Stimulated activated CD4-positive, alpha-beta T cell treated with anti-CD3 and anti-CD28 coated beads, Interleukin-1b, Interleukin-23, amount 100 ng/mL, for 1 hour (primary cell): ENCODE data around the gene METTL21C.

ENCODE experiments used
- DNase-seq, 2 donors: peaks; one replicate each; pipeline ENCODE4 v3.0.0-alpha.2; 2020; ENCODE audit warnings: low read depth in 2 of 2

METTL21C gene

GRCh38 chr13:102697929-102698648, 3.2 kb upstream of the METTL21C start:
- DNase-seq = no peak

GRCh38 chr13:102697264-102697663, 2.4 kb upstream of the METTL21C start:
- no peak for DNase-seq

DNA sequence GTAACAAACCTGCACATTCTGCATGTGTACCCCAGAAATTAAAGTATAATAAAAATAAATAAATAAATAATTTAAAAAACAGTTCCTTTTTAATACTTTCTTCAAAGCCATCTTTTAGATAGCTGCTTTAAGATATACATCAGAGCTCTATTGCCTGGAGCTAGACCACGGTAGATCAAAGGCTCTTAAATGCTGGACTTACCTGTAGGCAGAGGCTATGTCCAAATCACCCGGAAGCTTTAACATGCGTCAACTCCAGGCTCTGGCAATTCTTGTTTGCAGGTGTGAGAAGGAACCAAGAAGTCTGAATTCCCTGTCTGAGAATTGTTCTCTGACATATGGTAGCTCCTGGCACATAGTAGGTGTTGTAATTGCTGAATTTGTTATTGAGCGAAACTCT, 1.6 kb upstream of the METTL21C start:
- no peak for DNase-seq

- no peak for DNase-seq
Observed at GRCh38 chr13:102693776-102694175, 1.1 kb downstream of the METTL21C start.

GRCh38 chr13:102693250-102693649, 1.6 kb downstream of the METTL21C start:
- DNase-seq = no peak

GRCh38 chr13:102692491-102692826, 2.4 kb downstream of the METTL21C start:
- DNase-seq = no peak

GRCh38 chr13:102690883-102691282, 4.0 kb downstream of the METTL21C start:
- no peak for DNase-seq

GRCh38 chr13:102688306-102688973, 6.4 kb downstream of the METTL21C start:
- no peak for DNase-seq

GRCh38 chr13:102687520-102687919, 7.3 kb downstream of the METTL21C start:
- no peak for DNase-seq

GRCh38 chr13:102686024-102686423, 8.8 kb downstream of the METTL21C start:
- DNase-seq = no peak

- DNase-seq = no peak
Observed at GRCh38 chr13:102683637-102684036, 11.2 kb downstream of the METTL21C start.

DNA sequence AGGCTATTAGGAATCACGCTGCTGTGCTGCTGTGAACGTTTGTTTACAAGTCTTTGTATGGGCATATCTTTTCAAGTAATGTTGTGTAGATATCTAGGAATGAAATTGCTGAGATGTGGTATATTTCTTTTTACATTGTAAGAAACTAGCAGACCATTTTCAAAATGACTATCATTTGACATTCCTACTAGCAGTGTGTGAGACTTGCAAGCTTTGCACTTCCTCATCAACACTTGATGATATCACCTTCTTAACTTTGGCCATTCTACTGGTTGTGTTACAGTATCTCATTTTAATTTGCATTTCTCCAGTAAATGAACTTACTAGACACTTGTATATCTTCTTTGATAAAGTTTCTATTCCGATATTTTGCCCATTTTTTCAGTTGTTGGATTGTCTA, 12.1 kb downstream of the METTL21C start:
- DNase-seq = no peak

DNA sequence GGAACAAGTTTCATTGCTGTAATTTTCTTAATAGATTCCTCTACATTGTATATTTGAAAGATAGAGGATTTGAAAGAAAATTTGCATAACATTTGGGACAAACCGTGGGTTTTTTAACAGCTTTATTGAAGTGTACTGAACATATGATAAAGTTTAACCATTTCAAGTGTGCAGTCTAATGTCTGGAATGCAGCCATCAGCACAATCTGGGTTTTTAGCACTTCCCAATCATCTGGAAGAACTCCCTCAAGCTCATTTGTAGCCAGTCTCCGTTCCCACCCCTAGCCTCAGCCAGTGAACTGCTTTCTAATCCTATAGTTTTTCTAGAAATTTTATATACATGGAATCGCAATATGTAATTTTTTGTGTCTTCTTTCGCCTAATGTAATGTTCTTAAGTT, 12.6 kb downstream of the METTL21C start:
- DNase-seq = no peak

GRCh38 chr13:102680842-102681740, 13.8 kb downstream of the METTL21C start:
- no peak for DNase-seq

GRCh38 chr13:102680133-102680717, 14.6 kb downstream of the METTL21C start:
- no peak for DNase-seq

DNA sequence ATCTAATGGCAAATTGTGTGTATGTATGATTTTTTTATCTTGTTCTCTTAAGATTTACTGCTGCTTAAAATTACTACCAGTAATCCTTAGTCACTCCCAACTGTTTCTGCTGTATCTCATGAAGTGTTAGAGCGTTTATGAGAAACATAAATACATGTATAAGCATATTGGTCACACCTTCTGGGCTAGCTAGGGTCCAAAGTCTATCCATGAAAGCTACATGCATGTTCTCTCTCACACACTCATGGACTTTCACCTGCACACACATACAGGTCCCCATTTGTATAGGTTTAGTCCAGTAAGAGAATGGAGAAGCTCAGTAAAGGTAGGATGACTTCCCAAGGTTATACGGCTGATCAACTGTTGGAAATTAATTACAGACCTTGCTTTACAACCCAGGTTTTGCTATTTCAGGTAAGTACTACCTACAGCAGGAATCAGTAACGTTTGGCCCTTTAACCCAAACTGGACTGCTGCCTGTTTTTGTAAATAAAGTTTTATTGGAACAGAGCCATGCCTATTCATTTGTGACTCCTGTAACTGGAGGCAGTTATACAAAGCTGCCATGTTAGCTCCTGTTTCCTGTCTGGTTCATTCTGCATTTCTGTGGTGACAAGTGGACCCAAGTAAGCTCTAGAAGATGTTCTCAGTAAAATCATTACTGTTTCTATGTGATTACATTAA, 15.3 kb downstream of the METTL21C start:
- no peak for DNase-seq

GRCh38 chr13:102678339-102679107, 16.3 kb downstream of the METTL21C start:
- DNase-seq = no peak

- no peak for DNase-seq
Observed at GRCh38 chr13:102677122-102677521, 17.7 kb downstream of the METTL21C start.

DNA sequence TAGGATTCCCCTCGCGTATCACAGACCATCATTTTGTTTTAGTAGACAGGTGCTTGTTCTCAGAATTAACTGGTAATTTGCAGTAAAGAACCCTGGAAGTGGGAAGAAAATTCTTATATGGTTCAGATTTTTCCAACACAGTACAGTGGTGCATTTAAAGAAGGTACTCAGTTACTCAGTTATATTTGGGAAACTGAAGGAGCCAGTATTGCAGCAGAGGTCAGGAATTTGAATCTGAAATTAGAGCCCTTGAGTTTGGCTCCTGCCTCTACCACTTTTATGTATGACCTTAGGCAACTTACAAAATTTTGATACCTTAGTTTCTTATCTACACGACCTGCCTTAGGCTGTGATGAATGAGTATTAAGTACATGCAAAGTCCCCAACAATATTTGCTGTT, 19.7 kb downstream of the METTL21C start:
- no peak for DNase-seq

DNA sequence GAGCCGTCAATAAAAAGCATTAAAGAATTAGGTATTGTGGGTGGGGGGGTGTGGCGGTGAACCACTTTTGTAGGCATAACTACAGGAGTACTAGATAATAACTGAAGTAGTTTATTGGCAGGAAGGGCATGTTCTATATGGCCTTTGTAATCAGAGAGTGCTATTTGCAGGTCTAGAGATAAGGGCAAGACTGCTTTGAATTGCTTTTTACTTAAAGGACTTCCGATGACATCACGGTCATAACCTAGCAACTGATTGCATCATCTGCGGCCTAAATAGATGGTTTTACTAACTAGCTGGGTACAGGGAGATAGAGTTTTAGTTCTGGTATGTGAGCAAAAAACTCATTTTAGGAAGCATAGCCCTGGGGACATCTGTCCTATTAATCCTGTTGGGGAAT, 24.7 kb downstream of the METTL21C start:
- DNase-seq = no peak

GRCh38 chr13:102667911-102668310, 26.9 kb downstream of the METTL21C start:
- DNase-seq = no peak
